ES-I3 (cell line): Measurements from ENCODE around the gene DGKB.

Experiments used
- H3K36me3 ChIP-seq: 2 replicates; pipeline ENCODE4 v1.6.1; 2013; ENCODE audit warnings: mild to moderate bottlenecking, low read length, control low read depth, moderate library complexity; ENCODE audit not compliant: insufficient read depth
- H3K4me1 ChIP-seq: 2 replicates; pipeline ENCODE4 v1.6.1; 2013; ENCODE audit warnings: mild to moderate bottlenecking, control low read depth, low read length; ENCODE audit not compliant: insufficient read depth
- H3K9ac ChIP-seq: 2 replicates; pipeline ENCODE4 v1.6.1; 2013; ENCODE audit warnings: low read depth, mild to moderate bottlenecking, low read length, moderate library complexity
- H3K9me3 ChIP-seq: 2 replicates; pipeline ENCODE4 v1.6.1; 2013; ENCODE audit warnings: mild to moderate bottlenecking, low read length, moderate library complexity; ENCODE audit not compliant: control insufficient read depth, insufficient read depth

Gene DGKB

GRCh38 chr7:14691034-14691433, 211.5 kb downstream of the DGKB start:
- Histone ChIP-seq H3K4me1 (no peaks in the 10 kb centered on the region), H3K9ac (no peak overlapping the region), H3K36me3 (no peaks in the 10 kb centered on the region), H3K9me3 (0 out of 2 replicates have a peak, but pooled peaks cover 3% of the 10 kb centered on the region)

DNA sequence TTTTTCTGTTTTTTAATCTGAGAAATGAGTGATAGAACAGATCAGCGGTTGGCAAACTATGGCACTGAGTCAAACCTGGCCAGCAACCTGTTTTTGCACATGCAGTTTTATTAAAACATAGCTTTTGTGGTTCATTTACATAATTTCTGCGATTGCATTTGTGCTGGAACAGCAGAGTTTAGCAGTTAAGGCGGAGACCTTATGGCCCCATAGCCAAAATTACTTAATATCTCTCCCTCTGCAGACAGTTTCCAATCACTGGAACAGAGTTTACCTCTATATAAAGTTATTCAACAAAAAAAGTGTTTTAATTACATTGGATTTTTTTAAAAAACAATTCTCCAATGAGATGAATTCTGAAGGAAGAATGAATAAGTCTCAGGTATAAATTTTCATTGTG, 212.1 kb downstream of the DGKB start:
- Histone ChIP-seq H3K9ac (no peak overlapping the region), H3K4me1 (no peaks in the 10 kb centered on the region), H3K9me3 (0 out of 2 replicates have a peak, but pooled peaks cover 3% of the 10 kb centered on the region)

GRCh38 chr7:14690075-14690474, 212.5 kb downstream of the DGKB start:
- no peaks in the 10 kb centered on the region for H3K4me1 ChIP-seq
- no peak overlapping the region for H3K9ac ChIP-seq
- H3K9me3 ChIP-seq: 0 out of 2 replicates have a peak, but pooled peaks cover 3% of the 10 kb centered on the region
- no peaks in the 10 kb centered on the region for H3K36me3 ChIP-seq

More for the DNA sequence above, 212.1 kb downstream of the DGKB start:
- H3K36me3 ChIP-seq: no peaks in the 10 kb centered on the region

- Histone ChIP-seq H3K4me1 (no peaks in the 10 kb centered on the region), H3K9me3 (0 out of 2 replicates have a peak, but pooled peaks cover 3% of the 10 kb centered on the region), H3K36me3 (no peaks in the 10 kb centered on the region), H3K9ac (no peak overlapping the region)
These were observed 214.3 kb downstream of the DGKB start for GRCh38 chr7:14688208-14688607.

DNA sequence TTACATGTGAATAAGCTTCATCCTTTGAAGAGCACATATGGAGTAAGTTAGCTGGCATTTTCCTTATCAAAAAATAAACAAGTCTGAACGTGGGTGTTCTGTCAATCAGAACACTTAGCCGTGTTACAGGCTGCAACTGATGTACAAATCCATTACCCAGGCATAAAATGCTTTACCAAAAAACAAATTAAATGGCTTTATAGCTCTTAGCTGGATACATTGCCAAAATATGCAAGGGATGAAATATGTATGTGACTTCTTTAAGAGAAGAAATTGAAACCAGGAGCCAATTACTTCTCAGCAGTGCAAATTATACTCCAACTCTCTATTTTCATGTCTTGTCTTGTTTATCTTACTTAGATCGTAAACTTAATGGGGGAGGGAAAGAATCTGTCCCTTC, 214.8 kb downstream of the DGKB start:
- no peaks in the 10 kb centered on the region for H3K4me1 ChIP-seq
- no peak overlapping the region for H3K9ac ChIP-seq
- H3K36me3 ChIP-seq: no peaks in the 10 kb centered on the region
- H3K9me3 ChIP-seq: 0 out of 2 replicates have a peak, but pooled peaks cover 3% of the 10 kb centered on the region

- Histone ChIP-seq H3K9me3 (0 out of 2 replicates have a peak, but pooled peaks cover 3% of the 10 kb centered on the region), H3K4me1 (no peaks in the 10 kb centered on the region), H3K9ac (no peak overlapping the region), H3K36me3 (no peaks in the 10 kb centered on the region)
These were observed 215.3 kb downstream of the DGKB start for GRCh38 chr7:14687241-14687640.

GRCh38 chr7:14685167-14685566, 217.4 kb downstream of the DGKB start:
- no peak overlapping the region for H3K9ac ChIP-seq
- H3K4me1 ChIP-seq: no peaks in the 10 kb centered on the region
- 0 out of 2 replicates have a peak, but pooled peaks cover 3% of the 10 kb centered on the region for H3K9me3 ChIP-seq

GRCh38 chr7:14682910-14683465, 219.6 kb downstream of the DGKB start:
- Histone ChIP-seq H3K4me1 (no peaks in the 10 kb centered on the region), H3K9ac (no peak overlapping the region), H3K9me3 (0 out of 2 replicates have a peak, but pooled peaks cover 3% of the 10 kb centered on the region), H3K36me3 (no peaks in the 10 kb centered on the region)

More at GRCh38 chr7:14685167-14685566, 217.4 kb downstream of the DGKB start:
- no peaks in the 10 kb centered on the region for H3K36me3 ChIP-seq

DNA sequence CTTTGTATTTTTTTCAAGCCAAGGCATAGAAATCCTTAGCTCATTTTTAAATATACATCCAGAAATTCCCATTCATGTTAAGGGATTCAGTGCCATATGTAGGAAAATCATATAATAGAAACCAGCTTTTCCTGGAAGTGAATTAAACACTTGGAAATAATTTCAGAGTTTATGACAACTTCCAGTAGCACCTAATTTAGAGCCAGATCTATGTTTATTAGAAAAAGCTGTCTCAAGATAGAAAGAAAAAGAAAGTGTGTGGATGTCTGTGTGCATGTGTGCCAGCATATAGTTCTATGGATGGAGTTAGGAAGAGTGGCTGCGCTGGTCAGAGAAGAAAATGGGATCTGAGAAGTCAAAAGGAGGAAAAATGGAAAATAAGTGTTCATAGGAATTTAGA, 225.7 kb downstream of the DGKB start:
- no peaks in the 10 kb centered on the region for H3K9me3 ChIP-seq
- H3K36me3 ChIP-seq: no peaks in the 10 kb centered on the region
- no peak overlapping the region for H3K9ac ChIP-seq
- H3K4me1 ChIP-seq: no peaks in the 10 kb centered on the region

DNA sequence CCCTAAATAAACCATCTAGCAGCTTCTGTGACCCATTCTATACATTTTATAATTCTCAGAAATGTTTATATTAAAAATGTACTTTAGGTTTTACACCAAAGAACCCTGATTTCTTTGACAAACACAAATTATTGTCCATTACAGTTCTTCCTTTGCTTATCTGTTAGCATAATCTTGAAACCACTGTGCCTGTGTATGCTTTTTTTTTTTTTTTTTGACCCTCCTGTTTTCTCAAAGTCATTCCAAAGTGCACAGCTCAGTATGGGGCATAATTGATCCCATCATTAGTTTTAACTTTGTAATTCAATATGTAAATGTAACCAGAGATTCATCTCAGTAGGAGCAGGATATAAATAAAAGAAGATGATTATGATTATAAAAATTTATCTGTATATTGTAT, 229.3 kb downstream of the DGKB start:
- Histone ChIP-seq H3K9ac (no peak overlapping the region), H3K9me3 (no peaks in the 10 kb centered on the region), H3K36me3 (no peaks in the 10 kb centered on the region), H3K4me1 (no peaks in the 10 kb centered on the region)

- no peak overlapping the region for H3K9ac ChIP-seq
- H3K4me1 ChIP-seq: no peaks in the 10 kb centered on the region
- H3K36me3 ChIP-seq: no peaks in the 10 kb centered on the region
- H3K9me3 ChIP-seq: no peaks in the 10 kb centered on the region
These were observed 235.6 kb downstream of the DGKB start for GRCh38 chr7:14666913-14667312.

DNA sequence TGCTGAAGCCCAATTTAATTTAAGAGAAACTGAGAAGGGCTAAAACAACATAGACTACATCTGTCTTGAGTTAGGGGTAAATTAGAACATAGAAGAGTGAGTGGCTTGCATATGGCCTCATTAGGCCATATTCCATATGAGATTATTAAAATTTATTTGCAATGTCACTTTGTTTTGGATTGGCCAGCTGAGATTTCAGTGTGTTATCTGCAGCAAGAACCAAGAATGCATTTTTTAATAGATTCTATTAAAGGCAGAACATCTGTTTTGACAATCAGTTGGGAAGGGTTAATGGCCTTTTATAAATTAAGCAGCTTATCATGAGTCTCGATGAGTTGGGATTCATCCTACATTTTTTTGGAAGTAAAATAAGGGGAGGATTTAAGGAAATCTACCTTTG, 236.2 kb downstream of the DGKB start:
- no peak overlapping the region for H3K9ac ChIP-seq
- H3K9me3 ChIP-seq: no peaks in the 10 kb centered on the region
- no peaks in the 10 kb centered on the region for H3K36me3 ChIP-seq
- no peaks in the 10 kb centered on the region for H3K4me1 ChIP-seq

DNA sequence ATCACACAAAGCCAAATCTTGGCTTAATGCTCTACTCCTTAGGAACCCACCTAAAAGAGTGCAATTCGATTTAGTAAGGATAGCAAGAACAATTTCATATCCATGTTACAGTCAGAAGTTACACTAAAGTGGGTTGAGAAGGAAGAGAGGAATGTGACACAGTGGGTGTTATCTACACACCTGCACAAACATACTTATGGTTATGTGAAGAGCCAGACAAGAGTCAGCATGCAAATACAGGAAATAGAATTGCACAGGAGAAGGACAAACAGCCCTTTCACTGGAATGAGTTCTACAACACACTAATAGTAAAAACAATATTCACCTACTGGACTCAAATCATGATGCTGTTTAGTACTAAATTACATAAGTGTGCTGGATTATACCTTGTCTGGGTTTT, 262.8 kb downstream of the DGKB start:
- no peaks in the 10 kb centered on the region for H3K9me3 ChIP-seq
- no peaks in the 10 kb centered on the region for H3K36me3 ChIP-seq
- no peaks in the 10 kb centered on the region for H3K4me1 ChIP-seq
- H3K9ac ChIP-seq: no peak overlapping the region

GRCh38 chr7:14639329-14639728, 263.2 kb downstream of the DGKB start:
- Histone ChIP-seq H3K9ac (no peak overlapping the region), H3K9me3 (no peaks in the 10 kb centered on the region), H3K4me1 (no peaks in the 10 kb centered on the region), H3K36me3 (no peaks in the 10 kb centered on the region)

DNA sequence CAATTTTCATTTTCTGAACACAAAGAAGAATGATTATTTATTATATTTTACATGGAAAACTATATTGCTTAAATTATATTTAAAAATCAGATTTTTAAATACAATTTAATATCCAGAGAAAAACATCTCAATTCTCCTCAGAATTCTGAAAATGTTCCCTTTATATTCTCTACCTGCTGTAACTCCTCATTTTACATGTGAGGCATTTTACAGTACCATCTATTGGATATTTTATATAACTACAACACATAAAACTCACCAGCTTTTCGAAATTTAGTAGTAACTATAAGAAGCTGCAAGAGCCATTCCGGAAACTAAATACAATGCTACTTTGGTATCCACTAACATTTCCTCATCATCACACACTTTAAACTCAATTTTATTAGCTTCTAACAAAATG, 264.6 kb downstream of the DGKB start:
- Histone ChIP-seq H3K9ac (no peak overlapping the region), H3K36me3 (no peaks in the 10 kb centered on the region), H3K9me3 (no peaks in the 10 kb centered on the region), H3K4me1 (no peaks in the 10 kb centered on the region)
